HG02943 (cell line): ENCODE results near the gene STK38.
"Not testable (repeated sequence)": the region's sequence is repeated elsewhere in the genome, so short reads cannot be mapped to it uniquely, and the experiment has no call there.

Experiments
- ATAC-seq: cut with Tn5 transposase; IDR thresholded peaks from one replicate; pipeline ENCODE4 v1.9.1; 2021; ENCODE audit warnings: mild to moderate bottlenecking, low read depth, moderate library complexity; ENCODE audit not compliant: unreplicated experiment

The STK38 gene

DNA sequence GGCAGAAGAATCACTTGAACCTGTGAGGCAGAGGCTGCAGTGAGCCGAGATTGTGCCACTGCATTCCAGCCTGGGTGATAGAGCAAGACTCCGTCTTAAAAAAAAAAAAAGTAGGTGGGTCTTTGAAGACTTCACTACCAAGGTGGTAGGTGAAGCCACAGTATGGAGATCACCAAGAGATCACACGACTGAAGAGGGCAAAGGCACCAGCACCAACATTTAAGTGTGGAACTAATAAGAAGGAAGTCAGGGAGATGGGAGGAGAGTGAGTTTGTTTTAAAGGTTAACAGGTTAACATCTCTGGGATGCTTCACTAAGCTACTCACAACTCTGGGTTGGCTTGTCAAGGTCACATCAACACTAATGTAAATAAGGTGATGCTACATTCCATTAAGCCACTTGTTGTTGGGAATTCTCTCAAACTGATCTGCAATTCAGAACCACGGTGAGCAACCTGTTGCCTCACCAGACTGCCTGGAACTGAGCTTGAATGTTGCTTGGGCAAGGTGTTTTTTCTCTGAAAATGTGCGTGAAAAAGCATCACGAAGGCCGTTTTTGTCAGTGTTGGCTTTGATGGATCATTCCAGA is 55.8 kb downstream of the STK38 start:
- ATAC-seq = no peak

DNA sequence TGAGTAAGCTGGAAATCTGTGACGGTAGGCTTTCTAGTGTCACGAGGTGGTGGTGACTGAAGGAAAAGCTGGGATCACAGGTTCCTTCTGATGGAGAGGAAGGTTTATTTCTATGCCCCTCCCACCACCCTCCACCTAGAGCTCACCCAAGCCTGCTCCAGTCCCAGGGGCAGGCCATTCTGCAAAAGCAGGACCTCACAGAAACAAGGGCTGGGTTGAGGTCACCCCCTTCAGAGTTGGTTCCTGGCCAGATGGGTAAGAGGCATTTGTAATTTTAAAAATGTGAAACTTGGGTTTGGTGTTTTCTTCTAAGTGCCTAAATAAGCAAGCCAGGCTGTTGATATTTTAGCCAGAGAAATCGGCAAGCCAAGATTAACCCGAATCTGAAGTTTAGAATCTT is 57.9 kb downstream of the STK38 start:
- ATAC-seq = no peak

GRCh38 chr6:36488221-36488620 is 59.1 kb downstream of the STK38 start:
- ATAC-seq = no peak

DNA sequence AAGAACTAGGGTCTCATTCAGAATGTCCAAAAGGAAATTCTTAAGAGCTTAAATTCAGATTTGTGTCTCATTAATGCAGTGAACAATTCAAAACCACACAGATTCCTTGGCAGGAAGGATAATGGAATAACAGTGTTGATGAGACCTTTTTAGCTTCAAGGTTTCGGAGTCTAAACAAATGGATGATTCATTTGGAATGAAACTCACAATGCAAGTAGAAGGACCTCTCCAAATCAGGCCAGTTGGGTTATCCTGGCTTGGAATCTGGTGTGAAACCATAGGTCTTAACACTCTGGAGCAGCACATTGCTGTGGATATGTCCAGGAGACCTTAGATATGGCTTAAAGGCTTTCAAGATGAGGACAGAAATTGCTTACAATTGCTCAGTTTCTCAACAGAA is 59.6 kb downstream of the STK38 start:
- ATAC-seq = no peak

GRCh38 chr6:36484736-36485135 is 62.5 kb downstream of the STK38 start:
- ATAC-seq = no peak

GRCh38 chr6:36483326-36483725 is 64.0 kb downstream of the STK38 start:
- not testable (repeated sequence) for ATAC-seq

- no peak for ATAC-seq
Measured at GRCh38 chr6:36479256-36479655, 68.0 kb downstream of the STK38 start.

DNA sequence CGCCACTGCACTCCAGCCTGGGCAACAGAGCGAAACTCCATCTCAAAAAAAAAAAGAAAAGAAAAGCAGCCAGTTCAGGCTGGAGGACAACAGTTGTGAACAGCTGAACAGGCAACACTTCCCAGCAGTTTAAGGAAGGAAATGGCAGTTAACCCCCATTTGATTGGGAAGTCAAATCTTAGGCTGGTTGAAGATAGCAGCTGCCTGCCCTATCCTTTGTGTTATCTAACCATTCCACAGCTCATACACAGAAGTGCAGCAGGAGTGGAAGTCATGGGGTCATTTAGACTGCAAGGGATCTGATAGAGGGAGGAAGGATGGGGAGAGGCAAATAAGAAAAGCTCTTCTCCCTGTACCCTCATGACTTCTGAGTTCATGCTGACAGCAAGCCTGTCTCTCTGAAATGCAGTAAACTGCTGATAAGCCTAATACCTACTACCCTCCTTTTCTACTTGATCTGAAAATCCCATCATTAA is 69.2 kb downstream of the STK38 start:
- no peak for ATAC-seq

- ATAC-seq = no peak
Measured at GRCh38 chr6:36469946-36470345, 77.3 kb downstream of the STK38 start.

DNA sequence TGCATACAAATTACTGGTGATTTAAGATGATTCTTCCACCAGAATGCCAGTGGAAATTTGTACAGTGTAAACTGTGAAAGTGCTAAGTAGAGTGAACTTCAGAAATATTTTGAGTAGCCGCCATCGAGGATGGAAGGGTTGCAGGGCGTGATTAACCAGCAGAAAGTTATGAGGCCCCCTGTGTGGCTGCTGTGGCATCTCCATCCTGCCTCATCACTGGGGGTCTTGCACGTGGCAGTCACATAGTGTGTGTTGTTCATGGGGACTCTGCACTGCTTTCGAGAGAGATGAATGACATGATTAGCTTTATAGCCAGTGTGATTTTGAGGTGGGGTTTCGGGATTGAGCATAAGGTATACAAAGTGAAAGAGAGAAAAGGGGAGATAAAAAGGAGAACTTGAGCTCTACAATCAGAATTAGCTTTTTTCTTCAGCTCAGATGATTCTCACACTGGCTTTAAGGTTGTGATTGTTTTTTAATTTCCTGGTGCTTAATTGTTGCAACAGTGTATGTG is 78.1 kb downstream of the STK38 start:
- no peak for ATAC-seq

DNA sequence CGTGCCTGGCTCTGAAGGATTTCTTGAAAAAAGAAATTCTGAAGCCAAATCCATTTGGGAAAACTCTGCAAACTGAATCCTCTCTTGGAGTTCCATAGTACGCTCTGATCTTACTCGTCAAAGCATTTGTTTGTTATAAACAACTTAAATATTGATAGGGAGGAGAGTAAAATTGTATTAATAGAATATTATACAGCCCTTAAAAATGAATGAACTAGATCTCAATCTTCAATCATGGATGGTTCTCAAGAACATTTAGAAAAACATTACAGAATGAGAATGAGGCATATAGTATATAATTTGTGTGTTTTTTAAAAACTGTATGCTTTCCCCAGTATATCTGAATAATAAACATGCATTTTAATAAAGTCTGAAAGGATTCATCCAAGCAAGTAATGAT is 79.7 kb downstream of the STK38 start:
- ATAC-seq = no peak

DNA sequence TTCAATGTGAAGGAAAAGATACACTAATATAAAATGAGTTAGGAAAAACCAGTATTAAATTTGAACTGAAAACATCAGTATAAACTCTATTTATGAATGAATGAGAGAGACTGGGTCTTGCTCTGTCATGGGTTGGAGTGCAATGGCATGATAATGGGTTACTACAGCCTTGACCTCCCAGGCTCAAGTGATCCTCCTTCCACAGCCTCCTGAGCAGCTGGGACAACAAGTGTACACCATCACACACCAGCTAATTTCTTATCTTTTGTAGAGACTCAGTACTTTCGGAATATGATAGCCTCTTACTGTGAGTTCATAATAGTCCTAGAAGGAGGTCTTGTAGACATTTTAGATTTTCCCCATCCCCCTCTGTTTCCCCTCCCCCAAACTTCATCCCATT is 83.0 kb downstream of the STK38 start:
- ATAC-seq = no peak

GRCh38 chr6:36463676-36464075 is 83.6 kb downstream of the STK38 start:
- no peak for ATAC-seq

- no peak for ATAC-seq
Measured at GRCh38 chr6:36461646-36462045, 85.6 kb downstream of the STK38 start.

- no peak for ATAC-seq
Measured at GRCh38 chr6:36460916-36461315, 86.4 kb downstream of the STK38 start.

- no peak for ATAC-seq
Measured at GRCh38 chr6:36459501-36459900, 87.8 kb downstream of the STK38 start.

DNA sequence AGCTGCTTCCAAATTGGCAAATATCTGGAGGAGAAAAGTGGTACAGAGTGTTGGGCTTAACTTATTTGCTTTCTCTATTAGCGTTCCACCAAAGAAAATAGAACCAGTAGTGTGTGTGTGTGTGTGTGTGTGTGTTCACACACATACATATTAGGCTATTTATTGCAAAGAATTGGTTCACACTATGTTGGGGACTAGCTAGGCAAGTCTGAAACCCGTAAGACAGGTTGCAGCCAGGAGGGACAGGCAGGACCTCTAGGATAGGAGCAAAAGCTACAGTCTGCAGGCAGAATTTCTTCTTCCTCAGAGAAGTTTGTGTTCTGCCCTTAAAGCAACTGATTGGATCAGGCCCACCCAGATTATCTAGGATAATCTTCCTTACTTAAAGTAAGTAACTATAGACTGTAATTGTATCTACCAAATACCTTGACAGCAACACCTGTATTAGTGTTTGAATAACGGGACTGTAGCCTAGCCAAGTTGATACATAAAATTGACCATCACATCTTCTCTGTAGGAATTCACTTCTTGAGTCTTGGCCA is 91.7 kb downstream of the STK38 start:
- ATAC-seq = no peak

- not testable (repeated sequence) for ATAC-seq
Measured at GRCh38 chr6:36452897-36453296, 94.4 kb downstream of the STK38 start.

DNA sequence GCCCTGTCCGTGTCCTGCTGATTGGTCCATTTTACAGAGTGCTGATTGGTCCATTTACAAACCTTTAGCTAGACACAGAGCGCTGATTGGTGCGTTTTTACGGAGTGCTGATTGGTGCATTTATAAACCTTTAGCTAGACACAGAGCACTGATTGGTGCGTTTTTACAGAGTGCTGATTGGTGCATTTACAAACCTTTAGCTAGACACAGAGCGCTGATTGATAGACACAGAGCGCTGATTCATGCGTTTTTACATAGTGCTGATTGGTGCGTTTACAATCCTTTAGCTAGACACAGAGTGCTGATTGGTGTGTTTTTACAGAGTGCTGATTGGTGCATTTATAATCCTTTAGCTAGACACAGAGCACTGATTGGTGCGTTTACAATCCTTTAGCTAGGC is 98.1 kb downstream of the STK38 start:
- not testable (repeated sequence) for ATAC-seq

DNA sequence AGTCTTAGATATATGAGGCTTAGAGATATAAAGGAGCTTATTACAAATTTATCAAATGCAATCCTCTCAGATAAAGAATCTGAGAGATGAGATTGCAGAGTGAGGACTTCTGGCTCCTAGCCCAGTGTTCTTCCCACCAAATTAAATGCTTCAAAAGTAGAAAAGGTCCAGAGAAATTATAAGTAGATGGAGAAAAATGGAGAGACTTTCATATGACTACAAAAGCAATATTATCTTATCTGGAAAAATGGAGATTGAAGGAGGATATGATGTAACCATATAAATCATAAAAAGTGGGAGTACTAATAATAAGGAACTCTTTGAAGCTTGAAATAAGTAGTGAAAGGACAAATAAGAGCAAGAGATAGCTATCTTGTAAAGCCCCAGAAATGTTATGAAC is 101.7 kb downstream of the STK38 start:
- ATAC-seq = no peak

- ATAC-seq = no peak
Measured at GRCh38 chr6:36444470-36444869, 102.8 kb downstream of the STK38 start.
